ENCODE data around the gene GRHL3.

Gene GRHL3

GRCh38 chr1:24362396-24362795 is 43.2 kb downstream of the GRHL3 start:
- no peak overlapping the region for H3K27ac ChIP-seq

DNA sequence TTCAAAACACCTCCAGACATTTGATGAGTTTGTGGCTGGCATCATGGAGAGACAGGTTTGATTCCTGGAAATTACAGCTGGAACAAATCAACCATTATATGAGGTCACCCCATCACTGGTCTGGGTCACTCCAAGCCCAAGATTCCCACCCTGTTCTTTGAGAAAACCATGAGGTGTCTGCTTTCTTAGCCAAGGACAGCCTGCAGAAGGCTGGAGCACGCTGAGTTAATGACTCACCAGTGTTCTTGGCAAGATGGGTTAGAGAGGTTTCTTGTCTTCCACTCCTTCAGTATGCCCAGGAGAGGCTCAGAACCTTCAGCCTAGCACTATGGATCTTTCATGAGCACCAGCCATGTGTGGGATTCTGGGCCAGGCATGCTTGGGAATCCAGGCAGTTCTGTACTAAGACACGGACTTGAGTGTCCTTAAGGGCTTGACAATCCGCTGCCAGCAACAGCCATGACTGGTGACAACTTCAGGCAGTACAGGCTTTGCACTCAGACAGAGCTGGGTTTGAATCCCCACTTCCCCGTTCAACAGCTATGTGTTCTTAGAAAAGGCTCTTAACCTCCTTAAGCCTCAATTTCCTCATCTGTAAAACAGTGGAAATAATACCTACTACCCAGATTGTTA is 43.9 kb downstream of the GRHL3 start:
- H3K27ac ChIP-seq: no peak overlapping the region
- TF ChIP-seq, protein P1, sequence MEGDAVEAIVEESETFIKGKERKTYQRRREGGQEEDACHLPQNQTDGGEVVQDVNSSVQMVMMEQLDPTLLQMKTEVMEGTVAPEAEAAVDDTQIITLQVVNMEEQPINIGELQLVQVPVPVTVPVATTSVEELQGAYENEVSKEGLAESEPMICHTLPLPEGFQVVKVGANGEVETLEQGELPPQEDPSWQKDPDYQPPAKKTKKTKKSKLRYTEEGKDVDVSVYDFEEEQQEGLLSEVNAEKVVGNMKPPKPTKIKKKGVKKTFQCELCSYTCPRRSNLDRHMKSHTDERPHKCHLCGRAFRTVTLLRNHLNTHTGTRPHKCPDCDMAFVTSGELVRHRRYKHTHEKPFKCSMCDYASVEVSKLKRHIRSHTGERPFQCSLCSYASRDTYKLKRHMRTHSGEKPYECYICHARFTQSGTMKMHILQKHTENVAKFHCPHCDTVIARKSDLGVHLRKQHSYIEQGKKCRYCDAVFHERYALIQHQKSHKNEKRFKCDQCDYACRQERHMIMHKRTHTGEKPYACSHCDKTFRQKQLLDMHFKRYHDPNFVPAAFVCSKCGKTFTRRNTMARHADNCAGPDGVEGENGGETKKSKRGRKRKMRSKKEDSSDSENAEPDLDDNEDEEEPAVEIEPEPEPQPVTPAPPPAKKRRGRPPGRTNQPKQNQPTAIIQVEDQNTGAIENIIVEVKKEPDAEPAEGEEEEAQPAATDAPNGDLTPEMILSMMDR (IDR thresholded peaks at IDR 0.05): no peak
- no peak for TF ChIP-seq ZFX (IDR thresholded peaks at IDR 0.05; ENCODE audit: borderline replicate concordance)

More at GRCh38 chr1:24362396-24362795, 43.2 kb downstream of the GRHL3 start:
- TF ChIP-seq ZFX (IDR thresholded peaks at IDR 0.05; ENCODE audit: borderline replicate concordance): no peak
- TF ChIP-seq, protein P1 (IDR thresholded peaks at IDR 0.05): no peak

DNA sequence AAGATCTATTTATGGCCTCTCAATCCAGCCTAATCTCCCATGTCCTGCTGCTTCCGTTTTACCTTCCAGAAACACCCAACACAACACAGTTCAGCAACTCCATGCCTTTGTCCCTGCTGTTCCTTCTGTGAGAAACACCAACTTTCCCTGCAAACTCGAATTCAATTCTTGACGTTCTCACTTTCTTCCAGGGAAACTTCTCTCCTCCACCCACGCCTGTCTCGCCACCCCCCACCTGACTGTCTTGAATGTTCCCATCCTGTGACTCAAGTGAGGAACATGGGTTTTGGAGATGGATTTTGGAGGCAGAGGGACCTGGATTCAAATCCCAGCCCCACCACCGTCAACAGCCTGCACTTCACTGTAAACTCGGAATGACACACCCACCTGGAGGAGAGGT is 44.8 kb downstream of the GRHL3 start:
- TF ChIP-seq, protein P1 (IDR thresholded peaks at IDR 0.05): no peak
- TF ChIP-seq ZFX (IDR thresholded peaks at IDR 0.05; ENCODE audit: borderline replicate concordance): no peak
- no peak overlapping the region for H3K27ac ChIP-seq

GRCh38 chr1:24364605-24364974 is 45.4 kb downstream of the GRHL3 start:
- no peak overlapping the region for H3K27ac ChIP-seq
- no peak for TF ChIP-seq ZFX (IDR thresholded peaks at IDR 0.05; ENCODE audit: borderline replicate concordance)

DNA sequence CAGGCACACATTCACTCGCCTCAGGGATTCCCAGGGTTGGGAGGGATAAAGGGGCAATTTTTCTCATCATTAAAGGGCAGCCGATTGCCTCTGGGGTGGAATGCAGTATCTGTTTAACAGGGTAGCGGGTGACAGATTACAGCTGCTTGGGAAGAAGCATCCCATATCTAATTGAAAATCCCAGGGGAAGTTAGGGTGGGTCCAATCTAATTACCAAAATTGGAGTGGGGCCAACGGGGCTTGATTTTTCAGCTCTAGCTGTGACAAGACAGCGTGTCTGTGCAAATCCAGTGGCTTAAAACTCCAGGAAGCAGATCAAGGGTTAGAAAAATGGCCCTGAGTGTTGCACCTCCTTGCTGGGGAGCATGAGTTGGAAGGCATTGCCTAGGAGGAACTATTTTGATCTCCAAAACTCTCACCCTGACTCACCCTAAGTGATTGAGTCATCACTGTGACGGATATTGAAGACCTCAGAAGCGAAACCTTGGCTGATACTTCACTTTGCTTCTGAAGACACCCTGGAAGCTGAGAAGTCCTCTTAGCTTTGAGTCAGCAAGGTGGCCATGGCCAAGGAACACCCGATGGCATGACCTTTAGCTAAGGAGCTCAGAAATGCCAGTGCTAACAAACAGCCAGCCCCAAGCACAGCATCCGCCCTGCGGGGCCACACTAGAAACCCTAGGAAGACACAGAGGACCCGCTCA is 46.0 kb downstream of the GRHL3 start:
- TF ChIP-seq, protein P1 (IDR thresholded peaks at IDR 0.05): no peak
- TF ChIP-seq ZFX (IDR thresholded peaks at IDR 0.05; ENCODE audit: borderline replicate concordance): no peak
- H3K27ac ChIP-seq: no peak overlapping the region

- H3K27ac ChIP-seq: no peak overlapping the region
- no peak for TF ChIP-seq ZFX (IDR thresholded peaks at IDR 0.05; ENCODE audit: borderline replicate concordance)
- TF ChIP-seq, protein P1 (IDR thresholded peaks at IDR 0.05): no peak
Observed at GRCh38 chr1:24366707-24367106, 47.5 kb downstream of the GRHL3 start.

- TF ChIP-seq, protein P1 (IDR thresholded peaks at IDR 0.05): no peak
- no peak for TF ChIP-seq ZFX (IDR thresholded peaks at IDR 0.05; ENCODE audit: borderline replicate concordance)
- H3K27ac ChIP-seq: no peak overlapping the region
Observed at GRCh38 chr1:24369199-24369598, 50.0 kb downstream of the GRHL3 start.

All from 22Rv1 (cell line).